ENCODE data around the gene TTC34. TPM values are rescaled to one million over a fixed set of nuclear protein-coding genes. Genes with fewer than 3 reads are reported as not detected.

Gene TTC34
- total RNA-seq, 2 experiments from 2014 or later = 1.5 to 1.6 TPM

GRCh38 chr1:2834741-2835564 is 33.5 kb upstream of the TTC34 start:
- no peak overlapping the region for H3K27ac Mint-ChIP-seq
- POLR2A ChIA-PET = no interaction called here
- peaks cover 6% of the 10 kb centered on the region for H3K4me1 Mint-ChIP-seq
- no peaks in the 10 kb centered on the region for H3K9me3 Mint-ChIP-seq
- H3K36me3 Mint-ChIP-seq (ENCODE audit: low read depth) = no peaks in the 10 kb centered on the region
- DNase-seq = no peak
- CTCF ChIA-PET = no interaction called here
- H3K27me3 Mint-ChIP-seq = no peaks in the 10 kb centered on the region
- no peak overlapping the region for H3K4me3 Mint-ChIP-seq

- ChIA-PET CTCF (no interaction called here), POLR2A (no interaction called here)
- Mint-ChIP-seq H3K36me3 (ENCODE audit: low read depth) (no peaks in the 10 kb centered on the region), H3K4me3 (no peak overlapping the region), H3K27ac (no peak overlapping the region), H3K9me3 (no peaks in the 10 kb centered on the region), H3K27me3 (no peaks in the 10 kb centered on the region), H3K4me1 (no peaks in the 10 kb centered on the region)
- DNase-seq = no peak
Observed at GRCh38 chr1:2834146-2834475, 32.6 kb upstream of the TTC34 start.

- DNase-seq = no peak
- Mint-ChIP-seq H3K27ac (no peak overlapping the region), H3K4me3 (no peak overlapping the region), H3K9me3 (no peaks in the 10 kb centered on the region), H3K4me1 (no peaks in the 10 kb centered on the region), H3K27me3 (no peaks in the 10 kb centered on the region), H3K36me3 (ENCODE audit: low read depth) (no peaks in the 10 kb centered on the region)
- ChIA-PET CTCF (no interaction called here), POLR2A (no interaction called here)
Observed at GRCh38 chr1:2833454-2834145, 32.1 kb upstream of the TTC34 start.

GRCh38 chr1:2832506-2833453 is 31.3 kb upstream of the TTC34 start:
- H3K4me3 Mint-ChIP-seq = no peak overlapping the region
- H3K9me3 Mint-ChIP-seq = peaks cover 1% of the 10 kb centered on the region
- H3K27me3 Mint-ChIP-seq = no peaks in the 10 kb centered on the region
- CTCF ChIA-PET = no interaction called here
- POLR2A ChIA-PET = no interaction called here
- H3K36me3 Mint-ChIP-seq (ENCODE audit: low read depth) = no peaks in the 10 kb centered on the region
- no peak for DNase-seq
- no peaks in the 10 kb centered on the region for H3K4me1 Mint-ChIP-seq
- no peak overlapping the region for H3K27ac Mint-ChIP-seq

- Mint-ChIP-seq H3K4me3 (no peak overlapping the region), H3K4me1 (no peaks in the 10 kb centered on the region), H3K36me3 (ENCODE audit: low read depth) (no peaks in the 10 kb centered on the region), H3K27ac (no peak overlapping the region), H3K9me3 (peaks cover 4% of the 10 kb centered on the region), H3K27me3 (no peaks in the 10 kb centered on the region)
- POLR2A ChIA-PET = no interaction called here
- no peak for DNase-seq
- CTCF ChIA-PET = no interaction called here
Observed at GRCh38 chr1:2831596-2832212, 30.2 kb upstream of the TTC34 start.

GRCh38 chr1:2830761-2831425 is 29.4 kb upstream of the TTC34 start:
- DNase-seq = no peak
- POLR2A ChIA-PET = no interaction called here
- Mint-ChIP-seq H3K4me3 (no peak overlapping the region), H3K9me3 (peaks cover 4% of the 10 kb centered on the region), H3K27me3 (no peaks in the 10 kb centered on the region), H3K27ac (no peak overlapping the region), H3K36me3 (ENCODE audit: low read depth) (no peaks in the 10 kb centered on the region), H3K4me1 (no peaks in the 10 kb centered on the region)
- CTCF ChIA-PET = no interaction called here

GRCh38 chr1:2829846-2830615 is 28.5 kb upstream of the TTC34 start:
- H3K36me3 Mint-ChIP-seq (ENCODE audit: low read depth) = no peaks in the 10 kb centered on the region
- CTCF ChIA-PET = no interaction called here
- no peaks in the 10 kb centered on the region for H3K27me3 Mint-ChIP-seq

GRCh38 chr1:2828586-2829250 is 27.2 kb upstream of the TTC34 start:
- Mint-ChIP-seq H3K27ac (no peak overlapping the region), H3K36me3 (ENCODE audit: low read depth) (no peaks in the 10 kb centered on the region)
- POLR2A ChIA-PET = no interaction called here

More at GRCh38 chr1:2829846-2830615, 28.5 kb upstream of the TTC34 start:
- Mint-ChIP-seq H3K9me3 (peaks cover 4% of the 10 kb centered on the region), H3K4me1 (no peaks in the 10 kb centered on the region), H3K4me3 (no peak overlapping the region), H3K27ac (no peak overlapping the region)
- POLR2A ChIA-PET = no interaction called here
- DNase-seq = no peak

GRCh38 chr1:2826736-2827292 is 25.3 kb upstream of the TTC34 start:
- CTCF ChIA-PET = no interaction called here

More at GRCh38 chr1:2828586-2829250, 27.2 kb upstream of the TTC34 start:
- CTCF ChIA-PET = no interaction called here
- Mint-ChIP-seq H3K27me3 (no peaks in the 10 kb centered on the region), H3K4me1 (no peaks in the 10 kb centered on the region), H3K9me3 (peaks cover 4% of the 10 kb centered on the region), H3K4me3 (no peak overlapping the region)
- DNase-seq = no peak

GRCh38 chr1:2826316-2826715 is 24.8 kb upstream of the TTC34 start:
- Mint-ChIP-seq H3K36me3 (ENCODE audit: low read depth) (no peaks in the 10 kb centered on the region), H3K4me1 (no peaks in the 10 kb centered on the region), H3K9me3 (peaks cover 4% of the 10 kb centered on the region), H3K4me3 (no peak overlapping the region), H3K27ac (no peak overlapping the region), H3K27me3 (no peaks in the 10 kb centered on the region)
- ChIA-PET CTCF (no interaction called here), POLR2A (no interaction called here)
- DNase-seq = no peak

More at GRCh38 chr1:2826736-2827292, 25.3 kb upstream of the TTC34 start:
- POLR2A ChIA-PET = no interaction called here
- peaks cover 4% of the 10 kb centered on the region for H3K9me3 Mint-ChIP-seq
- DNase-seq = no peak
- H3K27ac Mint-ChIP-seq = no peak overlapping the region
- H3K27me3 Mint-ChIP-seq = no peaks in the 10 kb centered on the region
- no peaks in the 10 kb centered on the region for H3K36me3 Mint-ChIP-seq (ENCODE audit: low read depth)
- H3K4me1 Mint-ChIP-seq = no peaks in the 10 kb centered on the region
- H3K4me3 Mint-ChIP-seq = no peak overlapping the region

- POLR2A ChIA-PET = no interaction called here
- DNase-seq = no peak
- Mint-ChIP-seq H3K27me3 (no peaks in the 10 kb centered on the region), H3K9me3 (peaks cover 4% of the 10 kb centered on the region), H3K4me1 (no peaks in the 10 kb centered on the region), H3K27ac (no peak overlapping the region), H3K4me3 (no peak overlapping the region), H3K36me3 (ENCODE audit: low read depth) (no peaks in the 10 kb centered on the region)
- CTCF ChIA-PET = no interaction called here
Observed at GRCh38 chr1:2825487-2826189, 24.1 kb upstream of the TTC34 start.

All from activated CD4-positive, alpha-beta memory T cell treated with anti-CD3 and anti-CD28 coated beads, Interleukin-2, amount 10 ng/mL, durations not matched to agents 7 days and 5 days (primary cell).